ENCODE measurements around the gene PLD5. TPM values are rescaled to one million over a fixed set of nuclear protein-coding genes. Genes with fewer than 3 reads are reported as not detected.

Gene PLD5
- total and polyA plus RNA-seq, 2 of the 13 experiments (the other 11 are each of a cell fraction or from before 2014, with no cell fraction given): not detected

GRCh38 chr1:242522996-242523718, 1.3 kb downstream of the PLD5 start:
- Histone ChIP-seq H3K9ac (ENCODE audit: insufficient read depth, low read depth, low read length) (no peak overlapping the region), H3K4me3 (replicated peaks in 1 of 3; ENCODE audit: insufficient read depth in 1 of 3, low read depth in 2 of 3, low read length in 3 of 3) (no peak overlapping the region), H2AFZ (ENCODE audit: low read length) (no peak overlapping the region), H3K4me2 (ENCODE audit: low read depth, low read length) (no peak overlapping the region), H3K9me3 (ENCODE audit: low read length) (no peaks in the 10 kb centered on the region), H3K4me1 (ENCODE audit: insufficient read depth, low read length) (0 out of 2 replicates have a peak, but pooled peaks cover 5% of the 10 kb centered on the region), H3K36me3 (replicated peaks in 1 of 2; ENCODE audit: control insufficient read depth in 1 of 2, insufficient read depth in 2 of 2, low read length in 2 of 2) (no peaks in the 10 kb centered on the region), H4K20me1 (ENCODE audit: insufficient read depth, low read length) (no peaks in the 10 kb centered on the region), H3K79me2 (ENCODE audit: insufficient read depth, low read length) (no peaks in the 10 kb centered on the region), H3K27ac (ENCODE audit: extremely low read length, insufficient read depth, low read length) (no peak overlapping the region), H3K27me3 (ENCODE audit: control insufficient read depth in 1 of 2, insufficient read depth in 2 of 2, low read length in 2 of 2) (peaks cover 3 to 35% of the 10 kb centered on the region in 2 experiments; a peak in 4 of 5 replicates)
- TF ChIP-seq MED8 (CRISPR knock-in tag; IDR thresholded peaks at IDR 0.05; ENCODE audit: insufficient replicate concordance) (no peak), ZNF484 (CRISPR knock-in tag; IDR thresholded peaks at IDR 0.05; ENCODE audit: borderline replicate concordance, low read depth) (no peak), RNF2 (conservative IDR thresholded peaks at IDR 0.05; ENCODE audit: low read depth) (no peak), RFX5 (IDR thresholded peaks at IDR 0.05; ENCODE audit: low read depth, low read length) (no peak), SALL2 (CRISPR knock-in tag; IDR thresholded peaks at IDR 0.05) (no peak), SMAD3 (CRISPR knock-in tag; IDR thresholded peaks at IDR 0.05) (no peak), CENPT (CRISPR knock-in tag; IDR thresholded peaks at IDR 0.05; ENCODE audit: low read depth) (no peak), ZNF746 (CRISPR knock-in tag; IDR thresholded peaks at IDR 0.05) (no peak), SKIL (CRISPR knock-in tag; IDR thresholded peaks at IDR 0.05; ENCODE audit: borderline replicate concordance) (no peak), TBX2 (CRISPR knock-in tag; IDR thresholded peaks at IDR 0.05; ENCODE audit: borderline replicate concordance) (no peak), SOX13 (IDR thresholded peaks at IDR 0.05) (no peak), SOX13 (CRISPR knock-in tag; conservative IDR thresholded peaks at IDR 0.05 in 1 of 2, IDR thresholded peaks at IDR 0.05 in 1 of 2) (no peak), CEBPB (IDR thresholded peaks at IDR 0.05; ENCODE audit: borderline replicate concordance, low read depth, low read length) (no peak)
- no peak for FAIRE-seq
- POLR2A ChIA-PET: no interaction called here
- DNase-seq (ENCODE audit: low spot score): no peak
- BruUV-seq (replicated peaks): no TSS peak
- CTCF ChIA-PET (ENCODE audit: low intra/inter-chr PET ratio, low total read pairs): no interaction called here
- 44% methylated on average over 26 of the region's 26 CpGs for WGBS (ENCODE audit: low lambda C conversion rate)
- intact Hi-C loops (cut with micrococcal nuclease; ENCODE audit: unreplicated experiment): no loop called here
- ATAC-seq: no peak
- in situ Hi-C loops (cut with HindIII; ENCODE audit: extremely low pct_ligation_motif_present, low pct_unique_long_range_greater_than_20kb): no loop called here
